Bronchial epithelial cell (primary cell): ENCODE data around the gene PTGES2. TPM values are rescaled to one million over a fixed set of nuclear protein-coding genes. Genes with fewer than 3 reads are reported as not detected.

Experiments used
- DNase-seq: peaks from one replicate; pipeline ENCODE4 v3.0.0-alpha.2; 2010; ENCODE audit warnings: low read depth
- FAIRE-seq: peaks from 2 replicates; lab custom pipeline; 2011; peaks lifted over from hg19 to GRCh38; lab: Jason Lieb, UNC
- H3K27me3 ChIP-seq: 2 replicates; pipeline ENCODE4 v1.5.1; 2011; ENCODE audit warnings: low read length; ENCODE audit not compliant: control insufficient read depth, insufficient read depth
- H3K36me3 ChIP-seq: 2 replicates; pipeline ENCODE4 v1.5.1; 2011; ENCODE audit warnings: low read length; ENCODE audit not compliant: control insufficient read depth, insufficient read depth
- H3K4me3 ChIP-seq: 2 replicates; pipeline ENCODE4 v1.5.1; 2011; ENCODE audit warnings: mild to moderate bottlenecking, low read depth, low read length, control low read depth
- CTCF ChIP-seq: IDR thresholded peaks from 2 replicates; pipeline ENCODE4 v1.5.1; 2011; ENCODE audit warnings: mild to moderate bottlenecking, moderate library complexity, low read length, control low read depth, inconsistent platforms; ENCODE audit not compliant: insufficient read depth, severe bottlenecking
- total RNA-seq: library from RNA; depleted of rRNA; stranded (reverse); fragments of >200 nt; gene quantifications from 2 replicates; pipeline ENCODE4 v1.2.1, GENCODE V29; 2014

PTGES2 gene
- total RNA-seq, 1 donor from 2014 or later = 130 TPM

GRCh38 chr9:128101231-128101661, 26.3 kb downstream of the PTGES2 start:
- no peak for TF ChIP-seq CTCF
- no peaks in the 10 kb centered on the region for H3K27me3 ChIP-seq
- H3K36me3 ChIP-seq = peaks cover 36% of the 10 kb centered on the region
- FAIRE-seq (no peak), DNase-seq (no peak)
- H3K4me3 ChIP-seq = no peak overlapping the region

- no peak for FAIRE-seq
- H3K27me3 ChIP-seq = no peaks in the 10 kb centered on the region
Observed at GRCh38 chr9:128100581-128100980, 26.9 kb downstream of the PTGES2 start.

GRCh38 chr9:128099932-128100491, 27.5 kb downstream of the PTGES2 start:
- no peak overlapping the region for H3K4me3 ChIP-seq

More at GRCh38 chr9:128100581-128100980, 26.9 kb downstream of the PTGES2 start:
- Histone ChIP-seq H3K36me3 (peaks cover 29% of the 10 kb centered on the region), H3K4me3 (no peak overlapping the region)
- TF ChIP-seq CTCF = no peak
- DNase-seq = no peak

GRCh38 chr9:128099231-128099931, 28.1 kb downstream of the PTGES2 start:
- H3K4me3 ChIP-seq = peak overlapping the region; percentile 64
- H3K27me3 ChIP-seq = no peaks in the 10 kb centered on the region
- FAIRE-seq (no peak), DNase-seq (no peak)
- TF ChIP-seq CTCF = no peak
- peaks cover 27% of the 10 kb centered on the region for H3K36me3 ChIP-seq

More at GRCh38 chr9:128099932-128100491, 27.5 kb downstream of the PTGES2 start:
- no peak for FAIRE-seq
- Histone ChIP-seq H3K36me3 (peaks cover 27% of the 10 kb centered on the region), H3K27me3 (no peaks in the 10 kb centered on the region)
- no peak for DNase-seq
- no peak for TF ChIP-seq CTCF

- FAIRE-seq = no peak
Observed at GRCh38 chr9:128098297-128099230, 29.0 kb downstream of the PTGES2 start.

More at GRCh38 chr9:128098297-128099230, 29.0 kb downstream of the PTGES2 start:
- Histone ChIP-seq H3K36me3 (peaks cover 24% of the 10 kb centered on the region), H3K27me3 (no peaks in the 10 kb centered on the region), H3K4me3 (peak overlapping the region; percentile 64)
- DNase-seq = peak; percentile 98
- TF ChIP-seq CTCF = no peak
